Activated CD4-positive, alpha-beta memory T cell treated with anti-CD3 and anti-CD28 coated beads for 36 hours (primary cell): Measurements from ENCODE around the gene THADA. TPM values are rescaled to one million over a fixed set of nuclear protein-coding genes. Genes with fewer than 3 reads are reported as not detected.
"Not testable (repeated sequence)": the region's sequence is repeated elsewhere in the genome, so short reads cannot be mapped to it uniquely, and the experiment has no call there.

Experiments used
- CTCF ChIA-PET: fragments of 350-600 bp; sonication (Branson Sonifier 250); formaldehyde crosslinking; loops from one replicate; lab custom pipeline; 2021; ENCODE audit warnings: antibody characterized with exemption, inconsistent platforms; lab: Charles Lee
- POLR2A ChIA-PET: fragments of 350-600 bp; sonication (Branson Sonifier 250); formaldehyde crosslinking; loops from one replicate; lab custom pipeline; 2021; ENCODE audit warnings: antibody characterized with exemption; lab: Charles Lee
- DNase-seq: peaks from one replicate; pipeline ENCODE4 v3.0.0-alpha.2; 2020
- H3K27ac Mint-ChIP-seq: one replicate; pipeline ENCODE4 v1.8.0; 2021; ENCODE audit warnings: mixed read lengths
- H3K27me3 Mint-ChIP-seq: one replicate; pipeline ENCODE4 v1.8.0; 2021; ENCODE audit warnings: mixed read lengths
- H3K36me3 Mint-ChIP-seq: one replicate; pipeline ENCODE4 v1.8.0; 2021; ENCODE audit warnings: mixed read lengths
- H3K4me1 Mint-ChIP-seq: one replicate; pipeline ENCODE4 v1.8.0; 2021; ENCODE audit warnings: low read depth, mixed read lengths
- H3K4me3 Mint-ChIP-seq: one replicate; pipeline ENCODE4 v1.8.0; 2021; ENCODE audit warnings: mild to moderate bottlenecking, mixed read lengths
- H3K9me3 Mint-ChIP-seq: one replicate; pipeline ENCODE4 v1.8.0; 2021; ENCODE audit warnings: mixed read lengths
- intact Hi-C: fragments of 100-400 bp; cut with micrococcal nuclease; formaldehyde crosslinking; loops from one replicate; pipeline ENCODE4 v1.15.1; 2023
- total RNA-seq, 2 experiments: library from RNA; stranded (reverse); gene quantifications; one replicate each; pipeline ENCODE4 v1.2.3, GENCODE V29; 2021

The THADA gene
- total RNA-seq, 2 experiments from 2014 or later: 39.0 to 46.6 TPM

DNA sequence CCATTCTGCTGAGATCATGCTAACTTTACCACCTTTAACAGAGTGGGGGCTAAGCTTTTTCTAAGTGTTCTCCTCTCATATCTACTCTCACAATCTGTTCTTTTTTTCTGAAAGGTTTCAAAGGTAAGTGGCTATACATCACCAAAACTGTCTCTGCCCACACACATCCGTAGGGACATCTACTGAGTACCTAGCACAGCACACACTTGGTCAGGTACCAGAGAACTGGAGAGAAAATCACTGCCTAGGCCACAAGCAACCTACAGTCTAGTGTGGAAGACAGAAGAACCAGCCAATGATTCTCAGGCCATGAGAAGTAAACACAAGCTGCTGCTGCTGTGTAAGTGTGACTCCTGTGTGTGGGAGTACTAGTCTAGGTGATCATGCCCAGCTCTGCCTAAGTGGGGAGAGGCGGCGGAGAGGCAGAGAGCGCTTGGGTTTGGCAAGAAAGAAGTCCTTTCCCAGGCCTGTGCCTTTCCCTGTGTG lies 193.3 kb downstream of the THADA start:
- peaks cover 10% of the 10 kb centered on the region for H3K4me1 Mint-ChIP-seq
- peaks cover 8% of the 10 kb centered on the region for H3K36me3 Mint-ChIP-seq
- POLR2A ChIA-PET: interaction anchor here (0.8 kb wide), 1 partner anchor 15 kb away, joined by 3 read pairs; no protein-coding TSS in a partner anchor
- no peak overlapping the region for H3K4me3 Mint-ChIP-seq
- H3K27me3 Mint-ChIP-seq: no peaks in the 10 kb centered on the region
- H3K27ac Mint-ChIP-seq: no peak overlapping the region
- CTCF ChIA-PET: no interaction called here
- no peak for DNase-seq
- no peaks in the 10 kb centered on the region for H3K9me3 Mint-ChIP-seq
- intact Hi-C loops: loop anchor here (1.0 to 2.0 kb wide), 2 partner anchors 15 to 18 kb away; no protein-coding TSS in a partner anchor

DNA sequence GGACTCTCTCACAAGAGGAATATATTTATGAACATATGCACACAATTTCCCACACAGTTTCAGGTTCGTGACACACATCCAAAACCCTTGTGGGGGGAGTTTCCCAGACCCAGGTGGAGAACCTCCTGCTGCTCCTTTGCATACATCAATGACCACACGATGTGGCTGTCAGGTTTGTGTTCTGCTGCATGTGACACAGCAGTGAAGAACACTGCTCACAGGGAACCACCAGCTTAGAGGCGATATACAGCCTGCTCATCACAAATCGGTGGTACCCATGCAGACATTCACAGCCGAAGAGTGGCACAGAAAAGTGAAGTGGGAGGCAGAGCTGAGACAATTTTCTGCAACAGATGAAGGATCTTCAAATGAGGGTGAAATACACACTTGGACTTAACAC lies 193.8 kb downstream of the THADA start:
- DNase-seq: peak; percentile 61
- Mint-ChIP-seq H3K27ac (no peak overlapping the region), H3K9me3 (no peaks in the 10 kb centered on the region), H3K4me3 (no peak overlapping the region), H3K4me1 (peaks cover 10% of the 10 kb centered on the region), H3K27me3 (no peaks in the 10 kb centered on the region), H3K36me3 (peaks cover 12% of the 10 kb centered on the region)
- POLR2A ChIA-PET: no interaction called here
- CTCF ChIA-PET: interaction anchor here (0.6 kb wide), 1 partner anchor 173 kb away, joined by 3 read pairs; no protein-coding TSS in a partner anchor
- intact Hi-C loops: loop anchor here (1.0 to 2.0 kb wide), 2 partner anchors 15 to 19 kb away; no protein-coding TSS in a partner anchor

DNA sequence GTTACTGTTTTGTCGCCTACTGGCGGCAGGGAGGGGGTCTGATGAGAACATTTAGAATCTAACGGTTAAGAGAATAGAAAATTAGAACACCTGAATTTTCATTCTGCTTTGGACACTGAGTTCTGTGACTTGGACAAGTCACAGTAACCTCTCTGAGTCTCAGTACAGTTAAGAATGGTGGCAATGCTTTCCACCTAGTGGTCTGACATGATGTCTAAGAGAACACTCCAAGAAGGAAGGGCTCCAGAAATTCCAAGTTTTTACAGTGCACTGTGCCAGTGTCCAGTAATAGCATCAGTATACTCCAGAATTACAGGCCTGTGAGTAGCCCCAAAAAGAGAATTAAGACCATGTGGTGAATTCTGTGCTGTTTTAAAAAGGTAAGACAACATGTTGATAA lies 195.3 kb downstream of the THADA start:
- Mint-ChIP-seq H3K27ac (no peak overlapping the region), H3K9me3 (no peaks in the 10 kb centered on the region), H3K4me3 (no peak overlapping the region), H3K27me3 (no peaks in the 10 kb centered on the region), H3K36me3 (peaks cover 20% of the 10 kb centered on the region), H3K4me1 (peaks cover 10% of the 10 kb centered on the region)
- CTCF ChIA-PET: no interaction called here
- no peak for DNase-seq
- intact Hi-C loops: no loop called here
- POLR2A ChIA-PET: no interaction called here

DNA sequence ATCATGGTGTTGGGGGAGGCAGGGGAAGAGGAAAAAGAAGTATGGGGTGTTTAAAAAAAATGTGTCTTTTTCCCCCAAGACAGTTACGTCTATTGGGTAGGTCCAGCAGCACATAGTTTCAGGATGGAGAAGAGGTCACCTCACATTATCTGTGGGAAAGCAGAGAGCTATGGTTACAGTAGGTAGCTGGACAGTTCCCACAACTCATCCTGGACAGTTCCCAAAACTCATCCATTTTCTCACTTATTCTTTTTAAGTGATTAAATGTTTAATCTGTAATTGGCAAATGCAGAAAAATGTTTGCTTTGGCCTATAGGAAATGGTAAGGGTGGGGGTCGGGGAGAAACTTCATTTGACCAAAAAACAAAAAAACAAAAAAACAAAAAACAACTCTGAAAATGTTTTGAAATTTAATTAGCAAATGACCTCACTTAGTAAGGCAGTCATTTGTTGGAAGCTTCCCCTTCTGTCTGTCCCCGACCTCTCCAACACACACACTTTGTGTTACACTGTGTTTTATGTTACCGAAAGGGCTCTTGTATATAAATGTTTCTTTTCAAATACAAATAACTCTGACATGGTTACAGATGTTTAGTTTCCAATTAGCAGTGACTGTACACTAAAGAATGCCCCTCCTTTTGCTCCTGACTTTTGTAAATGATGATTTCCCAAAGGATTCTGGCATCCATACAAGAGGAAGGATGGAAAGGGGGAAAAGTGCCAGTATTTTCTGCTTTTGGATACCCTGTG lies 196.1 kb downstream of the THADA start:
- intact Hi-C loops: no loop called here
- Mint-ChIP-seq H3K4me3 (no peak overlapping the region), H3K4me1 (peaks cover 10% of the 10 kb centered on the region), H3K36me3 (peaks cover 26% of the 10 kb centered on the region), H3K27ac (no peak overlapping the region), H3K27me3 (no peaks in the 10 kb centered on the region), H3K9me3 (no peaks in the 10 kb centered on the region)
- ChIA-PET POLR2A (no interaction called here), CTCF (interaction anchor here (0.7 kb wide), 1 partner anchor 178 kb away, joined by 3 read pairs; no protein-coding TSS in a partner anchor)
- DNase-seq: no peak

DNA sequence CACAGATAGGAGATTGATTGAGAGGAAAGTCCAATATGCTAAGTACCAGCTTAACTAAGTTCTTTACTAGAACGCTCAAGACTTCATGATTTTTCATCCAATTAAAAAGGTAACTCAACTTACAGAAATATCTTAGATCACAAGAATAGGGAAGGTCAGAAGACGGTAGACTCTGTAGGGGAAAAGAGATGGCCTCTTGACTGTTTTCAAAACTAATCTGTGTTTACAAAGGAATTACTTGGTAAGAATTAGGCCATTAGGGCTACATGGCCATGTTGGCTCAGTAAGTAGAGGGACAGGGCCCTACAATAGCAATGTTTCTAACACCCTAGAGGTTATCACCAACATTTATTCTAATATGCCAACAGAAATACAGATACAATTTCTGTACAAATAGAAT lies 196.7 kb downstream of the THADA start:
- POLR2A ChIA-PET: no interaction called here
- Mint-ChIP-seq H3K27ac (no peak overlapping the region), H3K4me3 (no peak overlapping the region), H3K4me1 (peaks cover 10% of the 10 kb centered on the region), H3K9me3 (no peaks in the 10 kb centered on the region), H3K36me3 (peaks cover 29% of the 10 kb centered on the region), H3K27me3 (no peaks in the 10 kb centered on the region)
- intact Hi-C loops: no loop called here
- CTCF ChIA-PET: no interaction called here
- DNase-seq: no peak

DNA sequence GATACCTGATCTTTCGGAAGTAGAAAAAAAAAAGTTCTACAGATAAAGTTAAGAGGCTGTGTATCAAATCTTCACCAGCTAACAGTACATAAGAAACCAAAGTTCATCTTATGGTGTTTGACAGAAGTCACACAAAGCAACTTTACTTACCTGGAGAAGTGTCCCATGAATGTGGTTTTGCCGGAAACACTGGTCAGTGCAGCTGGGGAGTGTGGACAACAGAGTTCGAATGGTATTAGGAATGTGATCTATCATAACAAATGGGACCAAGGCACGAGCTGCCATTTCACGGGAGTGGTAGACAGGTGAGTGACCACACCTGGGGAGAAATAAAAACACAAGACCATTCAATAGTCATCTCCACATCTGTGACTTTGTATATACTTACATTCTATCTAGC lies 198.0 kb downstream of the THADA start:
- ChIA-PET POLR2A (no interaction called here), CTCF (no interaction called here)
- H3K4me3 Mint-ChIP-seq: no peak overlapping the region
- H3K4me1 Mint-ChIP-seq: peaks cover 10% of the 10 kb centered on the region
- H3K36me3 Mint-ChIP-seq: peaks cover 38% of the 10 kb centered on the region
- H3K27ac Mint-ChIP-seq: no peak overlapping the region
- H3K27me3 Mint-ChIP-seq: no peaks in the 10 kb centered on the region
- H3K9me3 Mint-ChIP-seq: no peaks in the 10 kb centered on the region
- no peak for DNase-seq
- intact Hi-C loops: no loop called here

DNA sequence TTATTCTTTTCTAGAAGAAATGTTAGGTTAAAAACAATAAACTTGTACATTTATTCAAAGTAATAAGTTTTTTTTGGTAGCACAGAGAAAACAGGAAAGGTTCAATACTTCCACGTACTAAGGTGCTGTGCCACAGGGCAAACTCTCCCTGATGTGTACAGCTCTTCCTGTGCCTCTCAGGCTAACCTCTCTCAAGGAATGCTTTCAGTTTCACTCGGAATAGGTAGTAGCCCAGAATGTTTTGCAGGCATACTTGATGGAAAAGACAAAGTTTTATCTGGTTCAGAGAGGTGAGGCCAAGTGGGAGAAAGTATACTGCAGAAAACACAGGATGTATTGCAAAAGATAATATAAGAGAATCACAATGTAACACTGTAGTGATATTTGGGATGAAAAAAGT lies 198.4 kb downstream of the THADA start:
- Mint-ChIP-seq H3K4me1 (peaks cover 7% of the 10 kb centered on the region), H3K36me3 (peaks cover 42% of the 10 kb centered on the region), H3K27me3 (no peaks in the 10 kb centered on the region), H3K27ac (no peak overlapping the region), H3K4me3 (no peak overlapping the region), H3K9me3 (no peaks in the 10 kb centered on the region)
- CTCF ChIA-PET: no interaction called here
- intact Hi-C loops: no loop called here
- no peak for DNase-seq
- POLR2A ChIA-PET: no interaction called here

DNA sequence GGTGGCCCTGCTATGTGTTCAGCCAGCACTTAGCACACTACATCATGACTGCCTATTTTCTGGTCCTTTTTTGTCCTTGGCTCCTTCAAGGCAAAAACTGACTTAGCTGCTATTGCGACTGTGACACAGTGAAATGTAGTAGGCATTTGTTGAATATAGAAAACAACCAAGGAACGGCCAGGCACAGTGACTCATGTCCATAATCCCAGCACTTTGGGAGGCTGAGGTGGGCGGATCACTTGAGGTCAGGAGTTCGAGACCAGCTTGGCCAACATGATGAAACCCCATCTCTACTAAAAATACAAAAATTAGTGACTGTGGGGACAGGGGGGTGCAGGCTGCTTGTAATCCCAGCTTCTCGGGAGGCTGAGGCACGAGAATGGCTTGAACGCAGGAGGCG lies 199.5 kb downstream of the THADA start:
- CTCF ChIA-PET, H3K4me3 Mint-ChIP-seq, H3K27ac Mint-ChIP-seq, intact Hi-C loops, DNase-seq, H3K27me3 Mint-ChIP-seq, H3K9me3 Mint-ChIP-seq, H3K4me1 Mint-ChIP-seq, POLR2A ChIA-PET: not testable (repeated sequence)
- H3K36me3 Mint-ChIP-seq: peaks cover 43% of the 10 kb centered on the region

DNA sequence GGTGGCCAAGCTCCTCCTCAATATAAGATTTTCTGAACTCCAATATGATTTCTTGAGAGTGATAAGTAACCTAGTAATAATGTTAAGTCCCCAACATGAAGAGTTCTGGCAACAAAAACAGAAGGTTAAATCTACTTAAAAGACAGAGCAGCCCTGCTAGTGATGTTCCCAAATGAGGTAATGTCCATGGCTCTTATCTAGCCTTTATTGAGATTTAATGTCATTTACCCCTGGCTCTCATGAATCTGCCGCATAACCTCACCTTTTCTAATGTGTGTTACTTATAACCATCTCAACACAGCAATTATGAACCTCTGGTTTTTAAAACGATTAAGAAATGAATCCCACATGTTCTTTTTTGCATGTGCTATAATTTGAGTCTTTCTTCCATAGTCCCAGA lies 201.9 kb downstream of the THADA start:
- no peak for DNase-seq
- no peaks in the 10 kb centered on the region for H3K27me3 Mint-ChIP-seq
- H3K9me3 Mint-ChIP-seq: no peaks in the 10 kb centered on the region
- intact Hi-C loops: no loop called here
- no peak overlapping the region for H3K27ac Mint-ChIP-seq
- peaks cover 8% of the 10 kb centered on the region for H3K4me1 Mint-ChIP-seq
- no peak overlapping the region for H3K4me3 Mint-ChIP-seq
- POLR2A ChIA-PET: no interaction called here
- CTCF ChIA-PET: no interaction called here
- H3K36me3 Mint-ChIP-seq: peaks cover 48% of the 10 kb centered on the region

DNA sequence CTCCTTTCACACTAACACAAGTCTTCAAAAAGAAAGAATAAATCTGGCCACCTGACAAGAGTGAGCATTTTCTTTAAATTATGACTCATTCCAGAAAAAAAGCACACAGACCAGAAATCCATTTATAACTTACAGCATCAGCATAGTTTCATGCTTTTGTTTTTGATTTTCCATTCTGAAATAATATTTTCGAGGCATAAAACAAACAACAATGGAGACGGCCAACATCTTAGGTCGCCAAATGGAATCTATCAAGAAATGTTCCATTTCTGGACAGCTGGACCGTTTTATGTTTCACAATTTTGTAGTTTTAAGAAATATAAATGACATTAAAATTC lies 204.0 kb downstream of the THADA start:
- DNase-seq: no peak
- H3K36me3 Mint-ChIP-seq: peaks cover 37% of the 10 kb centered on the region
- intact Hi-C loops: no loop called here
- H3K4me3 Mint-ChIP-seq: no peak overlapping the region
- ChIA-PET POLR2A (no interaction called here), CTCF (no interaction called here)
- H3K9me3 Mint-ChIP-seq: no peaks in the 10 kb centered on the region
- no peak overlapping the region for H3K27ac Mint-ChIP-seq
- H3K27me3 Mint-ChIP-seq: no peaks in the 10 kb centered on the region
- H3K4me1 Mint-ChIP-seq: peaks cover 19% of the 10 kb centered on the region

DNA sequence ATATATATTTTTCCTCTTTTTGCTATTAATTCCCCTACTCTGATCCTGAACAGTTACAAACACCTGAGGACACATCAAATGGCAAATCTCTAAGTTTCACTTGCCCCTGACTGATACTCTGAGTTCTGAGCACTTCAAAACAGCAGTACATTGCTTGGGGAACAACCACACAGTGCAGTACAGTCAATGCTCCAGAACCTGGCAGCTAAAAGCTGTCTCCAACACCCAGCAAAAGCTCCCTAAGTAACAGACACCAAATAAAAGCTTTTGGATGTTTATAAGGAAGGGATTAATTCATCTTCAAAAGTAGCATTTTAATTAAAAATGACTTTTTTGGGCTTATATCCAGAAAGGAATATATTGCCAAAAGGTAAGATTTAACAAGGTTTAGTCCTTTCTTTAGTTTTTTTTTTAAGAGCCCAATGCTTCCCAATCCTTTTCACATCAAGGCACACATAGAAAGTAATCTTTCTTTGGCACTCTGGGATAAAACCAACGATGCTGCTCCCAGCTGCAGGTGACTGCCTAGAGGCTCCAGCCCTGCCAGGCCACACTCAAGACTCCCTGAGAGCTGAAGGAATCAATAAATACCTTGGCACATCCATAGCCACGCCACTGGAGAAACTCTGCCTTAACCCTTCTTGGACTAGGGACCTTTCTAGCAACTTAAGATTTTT lies 204.5 kb downstream of the THADA start:
- DNase-seq: no peak
- peaks cover 21% of the 10 kb centered on the region for H3K4me1 Mint-ChIP-seq
- intact Hi-C loops: no loop called here
- H3K27ac Mint-ChIP-seq: no peak overlapping the region
- H3K36me3 Mint-ChIP-seq: peaks cover 36% of the 10 kb centered on the region
- H3K27me3 Mint-ChIP-seq: no peaks in the 10 kb centered on the region
- POLR2A ChIA-PET: no interaction called here
- CTCF ChIA-PET: no interaction called here
- H3K9me3 Mint-ChIP-seq: no peaks in the 10 kb centered on the region
- no peak overlapping the region for H3K4me3 Mint-ChIP-seq

DNA sequence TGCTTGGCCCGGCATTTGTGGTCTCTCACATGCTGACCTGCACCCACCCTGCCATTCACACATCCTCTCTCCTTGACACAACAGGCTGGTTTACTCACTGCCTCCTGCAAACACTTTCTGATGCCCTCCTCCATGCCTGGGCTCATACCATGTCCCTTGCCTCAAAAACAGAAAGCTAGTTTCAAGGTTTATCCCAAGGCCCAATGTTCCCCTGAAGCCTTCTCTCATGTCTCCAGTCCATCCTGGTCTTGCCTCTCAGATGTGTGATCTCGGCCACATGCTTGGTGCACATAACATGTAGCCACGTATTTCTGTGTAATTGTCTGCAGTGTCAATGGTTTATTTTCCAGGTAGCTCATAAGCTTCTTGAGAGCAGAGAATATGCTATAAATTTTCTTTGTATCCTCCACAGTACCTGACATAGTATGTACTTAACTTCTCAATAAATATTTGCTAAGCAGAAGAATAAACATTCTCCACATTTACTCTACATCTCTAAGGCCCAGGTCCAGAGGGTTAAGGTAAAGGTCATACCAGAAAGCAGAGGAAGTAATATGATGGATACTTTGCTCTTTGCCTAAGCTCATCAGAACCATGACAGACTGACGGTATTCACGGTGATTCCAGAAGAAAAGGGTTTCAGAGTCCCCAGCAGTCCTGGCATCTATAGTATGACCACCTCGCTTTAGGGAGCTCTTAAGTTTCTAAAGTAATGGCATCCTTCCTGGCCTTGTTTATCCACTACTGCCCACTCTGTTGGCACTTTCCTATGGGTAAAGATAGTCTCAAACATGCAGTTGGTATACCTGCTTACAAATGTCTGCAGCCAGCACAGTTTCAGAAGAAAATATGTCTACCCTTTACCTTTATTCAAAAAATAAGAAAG lies 206.0 kb downstream of the THADA start:
- CTCF ChIA-PET: interaction anchor here (1.1 to 1.2 kb wide), 2 partner anchors 33 to 35 kb away, joined by 3 to 4 read pairs; no protein-coding TSS in a partner anchor
- Mint-ChIP-seq H3K9me3 (no peaks in the 10 kb centered on the region), H3K4me3 (no peak overlapping the region), H3K4me1 (peaks cover 24% of the 10 kb centered on the region), H3K27me3 (no peaks in the 10 kb centered on the region), H3K27ac (no peak overlapping the region), H3K36me3 (peaks cover 27% of the 10 kb centered on the region)
- POLR2A ChIA-PET: no interaction called here
- intact Hi-C loops: loop anchor here (5.0 to 10.0 kb wide), 2 partner anchors 92 to 175 kb away; no protein-coding TSS in a partner anchor
- no peak for DNase-seq
